Activated B cell treated with CpG ODN at 0.5 μM for 24 hours (primary cell): ENCODE results near the gene TGM1. TPM values are rescaled to one million over a fixed set of nuclear protein-coding genes. Genes with fewer than 3 reads are reported as not detected.
A peak's percentile ranks its signal among the peaks of the same experiment; 100 is the strongest.

ENCODE experiments used
- ATAC-seq: fragments of 200-7000 bp; cut with Tn5 transposase; one replicate; pipeline ENCODE4 v1.10.0; 2021; ENCODE audit warnings: low read depth, mild to moderate bottlenecking, moderate library complexity
- CTCF ChIA-PET: fragments of 350-600 bp; sonication (Branson Sonifier 250); formaldehyde crosslinking; loops from one replicate; lab custom pipeline; 2021; ENCODE audit warnings: antibody characterized with exemption; lab: Charles Lee
- POLR2A ChIA-PET: fragments of 350-600 bp; sonication (Branson Sonifier 250); formaldehyde crosslinking; loops from one replicate; lab custom pipeline; 2021; ENCODE audit warnings: antibody characterized with exemption; lab: Charles Lee
- DNase-seq: peaks from one replicate; pipeline ENCODE4 v3.0.0; 2022
- H3K27ac Mint-ChIP-seq: one replicate; pipeline ENCODE4 v1.8.0; 2020; ENCODE audit warnings: mixed read lengths
- H3K27me3 Mint-ChIP-seq: one replicate; pipeline ENCODE4 v1.8.0; 2021; ENCODE audit warnings: mixed read lengths
- H3K36me3 Mint-ChIP-seq: one replicate; pipeline ENCODE4 v1.8.0; 2021; ENCODE audit warnings: low read depth, mixed read lengths
- H3K4me1 Mint-ChIP-seq: one replicate; pipeline ENCODE4 v1.8.0; 2021; ENCODE audit warnings: mixed read lengths
- H3K4me3 Mint-ChIP-seq: one replicate; pipeline ENCODE4 v1.8.0; 2020; ENCODE audit warnings: mild to moderate bottlenecking, mixed read lengths
- H3K9me3 Mint-ChIP-seq: one replicate; pipeline ENCODE4 v1.8.0; 2020; ENCODE audit warnings: mixed read lengths
- CTCF ChIP-seq: fragments of 200-600 bp; IDR thresholded peaks from one replicate; pipeline ENCODE4 v1.8.0; 2022; ENCODE audit warnings: antibody characterized with exemption, mild to moderate bottlenecking
- intact Hi-C: fragments of 100-400 bp; cut with micrococcal nuclease; formaldehyde crosslinking; loops from one replicate; pipeline ENCODE4 v1.15.1; 2024
- total RNA-seq: library from RNA; stranded (reverse); gene quantifications from 2 replicates; pipeline ENCODE4 v1.2.3, GENCODE V29; 2022

Gene TGM1
- total RNA-seq, 1 donor from 2014 or later = 6.5 TPM

DNA sequence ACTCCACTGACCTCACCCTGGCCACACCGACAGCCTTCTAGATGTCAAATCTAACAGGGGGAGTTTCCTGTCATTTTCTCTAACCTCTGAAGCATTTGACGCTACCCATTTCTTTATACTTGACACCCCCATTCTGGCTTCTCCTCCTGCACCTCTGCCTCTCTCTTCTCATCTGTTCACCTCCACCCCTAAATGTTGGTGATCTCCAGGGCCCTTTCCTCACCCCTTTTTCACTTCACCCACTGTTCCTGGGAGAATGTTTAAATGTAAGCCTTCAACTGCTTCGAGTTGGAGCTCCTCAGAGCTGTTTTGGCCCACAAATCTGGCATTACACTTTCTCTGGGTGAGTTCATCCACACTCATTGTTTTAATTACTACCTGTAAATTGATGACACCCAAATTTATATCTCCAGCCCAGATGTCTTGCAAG, 8.9 kb upstream of the TGM1 start:
- ATAC-seq (no peak), DNase-seq (no peak)
- Mint-ChIP-seq H3K4me3 (peak overlapping the region; percentile 90), H3K4me1 (peaks cover 62% of the 10 kb centered on the region), H3K9me3 (no peaks in the 10 kb centered on the region), H3K36me3 (peaks cover 29% of the 10 kb centered on the region), H3K27me3 (no peaks in the 10 kb centered on the region), H3K27ac (peak overlapping the region; percentile 96)
- intact Hi-C loops = loop anchor here (1.0 to 5.0 kb wide), 10 partner anchors 7 to 158 kb away; partner anchors contain the start of genes DCAF11, GMPR2, MDP1 and NEDD8
- CTCF ChIA-PET = interaction anchor here (0.6 to 2.5 kb wide), 12 partner anchors 8 to 1143 kb away, joined by 3 to 30 read pairs (median 4); partner anchors contain the start of genes TINF2 and TM9SF1
- POLR2A ChIA-PET = interaction anchor here (0.7 to 9.8 kb wide), 25 partner anchors 9 to 260 kb away, joined by 3 to 175 read pairs (median 7); partner anchors contain the start of genes CBLN3, CHMP4A, DHRS1 and GMPR2
- no peak for TF ChIP-seq CTCF

- CTCF ChIA-PET = interaction anchor here (0.6 to 2.5 kb wide), 15 partner anchors 8 to 158 kb away, joined by 3 to 30 read pairs (median 4); partner anchors contain the start of genes CBLN3, DHRS1, KHNYN and MDP1
- intact Hi-C loops = loop anchor here (1.0 to 5.0 kb wide), 10 partner anchors 8 to 157 kb away; partner anchors contain the start of genes DCAF11, GMPR2, MDP1 and NEDD8
Measured at GRCh38 chr14:24271134-24271833, 8.3 kb upstream of the TGM1 start, which contains the start of gene RABGGTA. TSS of gene RABGGTA (minus strand) at chr14:24271597. CDS start at chr14:24271115, 482 bp downstream.

GRCh38 chr14:24270537-24271133, 7.7 kb upstream of the TGM1 start:
- H3K4me3 Mint-ChIP-seq = peak overlapping the region; percentile 90
- DNase-seq (no peak), ATAC-seq (no peak)
- H3K4me1 Mint-ChIP-seq = peaks cover 55% of the 10 kb centered on the region
- TF ChIP-seq CTCF = no peak
- H3K36me3 Mint-ChIP-seq = peaks cover 40% of the 10 kb centered on the region
- intact Hi-C loops = loop anchor here (1.0 to 5.0 kb wide), 10 partner anchors 9 to 156 kb away; partner anchors contain the start of genes DCAF11, GMPR2, MDP1 and NEDD8
- ChIA-PET CTCF (interaction anchor here (0.6 to 2.5 kb wide), 14 partner anchors 9 to 159 kb away, joined by 3 to 30 read pairs (median 4); partner anchors contain the start of genes CBLN3, DHRS1, KHNYN and MDP1), POLR2A (interaction anchor here (0.6 to 9.8 kb wide), 28 partner anchors 8 to 175 kb away, joined by 3 to 175 read pairs (median 7); partner anchors contain the start of genes CBLN3, CHMP4A, DCAF11 and DHRS1)
- no peaks in the 10 kb centered on the region for H3K27me3 Mint-ChIP-seq
- H3K9me3 Mint-ChIP-seq = no peaks in the 10 kb centered on the region
- peak overlapping the region; percentile 94 for H3K27ac Mint-ChIP-seq

More at GRCh38 chr14:24271134-24271833, 8.3 kb upstream of the TGM1 start, which contains the start of gene RABGGTA:
- Mint-ChIP-seq H3K4me1 (peaks cover 57% of the 10 kb centered on the region), H3K36me3 (peaks cover 34% of the 10 kb centered on the region), H3K4me3 (peak within 1 kb of the TSS; percentile 90), H3K27ac (peak within 1 kb of the TSS; percentile 96), H3K9me3 (no peaks in the 10 kb centered on the region), H3K27me3 (no peaks in the 10 kb centered on the region)
- DNase-seq (peak; percentile 88), ATAC-seq (peak; percentile 83)
- TF ChIP-seq CTCF = no peak
- POLR2A ChIA-PET = interaction anchor here (0.6 to 9.8 kb wide), 29 partner anchors 9 to 176 kb away, joined by 3 to 175 read pairs (median 7); partner anchors contain the start of genes CBLN3, CHMP4A, DCAF11 and DHRS1

- intact Hi-C loops = loop anchor here (2.0 to 5.0 kb wide), 3 partner anchors 38 to 97 kb away; partner anchors contain the start of genes GMPR2, NEDD8, NFATC4 and TM9SF1
- Mint-ChIP-seq H3K4me1 (peaks cover 49% of the 10 kb centered on the region), H3K27me3 (no peaks in the 10 kb centered on the region), H3K27ac (no peak overlapping the region), H3K4me3 (peak overlapping the region; percentile 90), H3K36me3 (peaks cover 40% of the 10 kb centered on the region), H3K9me3 (no peaks in the 10 kb centered on the region)
- no peak for DNase-seq
- no peak for ATAC-seq
- ChIA-PET POLR2A (interaction anchor here (0.9 to 9.8 kb wide), 14 partner anchors 11 to 156 kb away, joined by 3 to 175 read pairs (median 10); partner anchors contain the start of genes DCAF11, DHRS1, GMPR2 and IPO4), CTCF (interaction anchor here (0.9 to 2.5 kb wide), 13 partner anchors 10 to 74 kb away, joined by 3 to 30 read pairs (median 4); partner anchors contain the start of genes DHRS1, MDP1, NOP9 and TINF2)
- TF ChIP-seq CTCF = no peak
Measured at GRCh38 chr14:24269910-24270536, 7.0 kb upstream of the TGM1 start.
